Activated CD8-positive, alpha-beta T cell treated with anti-CD3 and anti-CD28 coated beads, Interleukin-2, amount 10 ng/mL, durations not matched to agents 7 days and 5 days (primary cell): ENCODE measurements around the gene MAN2B2. TPM values are rescaled to one million over a fixed set of nuclear protein-coding genes. Genes with fewer than 3 reads are reported as not detected.

Experiments used
- ATAC-seq: fragments of 150-1000 bp; cut with Tn5 transposase; one replicate; pipeline ENCODE4 v1.10.0; 2021; ENCODE audit warnings: moderate library complexity
- CTCF ChIA-PET: fragments of 350-600 bp; sonication (Branson Sonifier 250); formaldehyde crosslinking; loops from one replicate; lab custom pipeline; 2021; ENCODE audit warnings: antibody characterized with exemption; lab: Charles Lee
- POLR2A ChIA-PET: fragments of 350-600 bp; sonication (Branson Sonifier 250); formaldehyde crosslinking; loops from one replicate; lab custom pipeline; 2021; ENCODE audit warnings: antibody characterized with exemption; lab: Charles Lee
- DNase-seq: peaks from one replicate; pipeline ENCODE4 v3.0.0-alpha.2; 2020
- H3K27ac Mint-ChIP-seq: one replicate; pipeline ENCODE4 v1.8.0; 2021; ENCODE audit warnings: mild to moderate bottlenecking, mixed read lengths
- H3K27me3 Mint-ChIP-seq: one replicate; pipeline ENCODE4 v1.8.0; 2021; ENCODE audit warnings: low read depth, mixed read lengths
- H3K36me3 Mint-ChIP-seq: one replicate; pipeline ENCODE4 v1.8.0; 2021; ENCODE audit warnings: low read depth, mixed read lengths
- H3K4me1 Mint-ChIP-seq: one replicate; pipeline ENCODE4 v1.8.0; 2021; ENCODE audit warnings: low read depth, mixed read lengths
- H3K4me3 Mint-ChIP-seq: one replicate; pipeline ENCODE4 v1.8.0; 2021; ENCODE audit warnings: mild to moderate bottlenecking, mixed read lengths
- H3K9me3 Mint-ChIP-seq: one replicate; pipeline ENCODE4 v1.8.0; 2022; ENCODE audit warnings: mixed read lengths; ENCODE audit not compliant: insufficient read depth
- total RNA-seq, 2 experiments: library from RNA; stranded (reverse); gene quantifications; one replicate each; pipeline ENCODE4 v1.2.3, GENCODE V29; 2021

Gene MAN2B2
- total RNA-seq, 2 experiments from 2014 or later = 27.6 to 29.1 TPM

- peak; percentile 25 for DNase-seq
- Mint-ChIP-seq H3K36me3 (no peaks in the 10 kb centered on the region), H3K4me3 (no peak overlapping the region), H3K4me1 (no peaks in the 10 kb centered on the region), H3K27ac (no peak overlapping the region), H3K9me3 (peaks cover 5% of the 10 kb centered on the region), H3K27me3 (no peaks in the 10 kb centered on the region)
- ChIA-PET POLR2A (no interaction called here), CTCF (interaction anchor here (0.7 to 1.8 kb wide), 4 partner anchors 14 to 299 kb away, joined by 3 to 6 read pairs (median 3); partner anchors contain the start of gene BLOC1S4)
- ATAC-seq = no peak
Observed at GRCh38 chr4:6548201-6548881, 26.6 kb upstream of the MAN2B2 start.

GRCh38 chr4:6548882-6549230, 26.1 kb upstream of the MAN2B2 start:
- H3K4me3 Mint-ChIP-seq = no peak overlapping the region
- no peak overlapping the region for H3K27ac Mint-ChIP-seq
- POLR2A ChIA-PET = no interaction called here
- no peaks in the 10 kb centered on the region for H3K36me3 Mint-ChIP-seq
- H3K4me1 Mint-ChIP-seq = no peaks in the 10 kb centered on the region
- CTCF ChIA-PET = no interaction called here
- ATAC-seq (no peak), DNase-seq (no peak)
- peaks cover 5% of the 10 kb centered on the region for H3K9me3 Mint-ChIP-seq
- no peaks in the 10 kb centered on the region for H3K27me3 Mint-ChIP-seq

- no peak overlapping the region for H3K27ac Mint-ChIP-seq
- H3K27me3 Mint-ChIP-seq = no peaks in the 10 kb centered on the region
- ATAC-seq = no peak
- H3K4me3 Mint-ChIP-seq = no peak overlapping the region
- CTCF ChIA-PET = no interaction called here
- no peak for DNase-seq
- H3K9me3 Mint-ChIP-seq = peaks cover 5% of the 10 kb centered on the region
- POLR2A ChIA-PET = no interaction called here
- H3K36me3 Mint-ChIP-seq = no peaks in the 10 kb centered on the region
- no peaks in the 10 kb centered on the region for H3K4me1 Mint-ChIP-seq
Observed at GRCh38 chr4:6549445-6549844, 25.5 kb upstream of the MAN2B2 start.

GRCh38 chr4:6549890-6550620, 24.9 kb upstream of the MAN2B2 start:
- H3K27ac Mint-ChIP-seq = no peak overlapping the region
- H3K4me1 Mint-ChIP-seq = no peaks in the 10 kb centered on the region
- ChIA-PET CTCF (no interaction called here), POLR2A (interaction anchor here (0.6 kb wide), 1 partner anchor 25 kb away, joined by 3 read pairs; no protein-coding TSS in a partner anchor)
- no peaks in the 10 kb centered on the region for H3K36me3 Mint-ChIP-seq
- H3K27me3 Mint-ChIP-seq = no peaks in the 10 kb centered on the region
- DNase-seq (no peak), ATAC-seq (no peak)
- peaks cover 5% of the 10 kb centered on the region for H3K9me3 Mint-ChIP-seq
- no peak overlapping the region for H3K4me3 Mint-ChIP-seq

- Mint-ChIP-seq H3K27ac (no peak overlapping the region), H3K36me3 (no peaks in the 10 kb centered on the region), H3K4me3 (no peak overlapping the region), H3K9me3 (peaks cover 5% of the 10 kb centered on the region), H3K4me1 (no peaks in the 10 kb centered on the region), H3K27me3 (no peaks in the 10 kb centered on the region)
- POLR2A ChIA-PET = interaction anchor here (0.6 kb wide), 1 partner anchor 25 kb away, joined by 3 read pairs; no protein-coding TSS in a partner anchor
- DNase-seq (no peak), ATAC-seq (no peak)
- CTCF ChIA-PET = interaction anchor here (1.2 kb wide), 1 partner anchor 223 kb away, joined by 3 read pairs; no protein-coding TSS in a partner anchor
Observed at GRCh38 chr4:6550821-6551220, 24.2 kb upstream of the MAN2B2 start.

GRCh38 chr4:6551660-6552059, 23.3 kb upstream of the MAN2B2 start:
- Mint-ChIP-seq H3K4me1 (no peaks in the 10 kb centered on the region), H3K36me3 (no peaks in the 10 kb centered on the region), H3K27me3 (no peaks in the 10 kb centered on the region)

GRCh38 chr4:6555519-6555918, 19.5 kb upstream of the MAN2B2 start:
- Mint-ChIP-seq H3K9me3 (peaks cover 5% of the 10 kb centered on the region), H3K27ac (no peak overlapping the region), H3K4me3 (no peak overlapping the region), H3K27me3 (peaks cover 18% of the 10 kb centered on the region), H3K4me1 (no peaks in the 10 kb centered on the region), H3K36me3 (no peaks in the 10 kb centered on the region)
- POLR2A ChIA-PET = no interaction called here
- no peak for ATAC-seq
- DNase-seq = no peak
- CTCF ChIA-PET = interaction anchor here (1.1 kb wide), 1 partner anchor 9 kb away, joined by 4 read pairs; no protein-coding TSS in a partner anchor

More at GRCh38 chr4:6551660-6552059, 23.3 kb upstream of the MAN2B2 start:
- Mint-ChIP-seq H3K27ac (no peak overlapping the region), H3K4me3 (no peak overlapping the region), H3K9me3 (peaks cover 5% of the 10 kb centered on the region)
- ChIA-PET CTCF (interaction anchor here (1.2 kb wide), 1 partner anchor 224 kb away, joined by 3 read pairs; no protein-coding TSS in a partner anchor), POLR2A (no interaction called here)
- DNase-seq (no peak), ATAC-seq (no peak)

GRCh38 chr4:6556263-6556662, 18.7 kb upstream of the MAN2B2 start:
- ChIA-PET CTCF (interaction anchor here (1.1 kb wide), 1 partner anchor 10 kb away, joined by 4 read pairs; no protein-coding TSS in a partner anchor), POLR2A (no interaction called here)
- H3K36me3 Mint-ChIP-seq = no peaks in the 10 kb centered on the region
- H3K4me3 Mint-ChIP-seq = no peak overlapping the region
- H3K4me1 Mint-ChIP-seq = peaks cover 6% of the 10 kb centered on the region
- peaks cover 5% of the 10 kb centered on the region for H3K9me3 Mint-ChIP-seq
- ATAC-seq (no peak), DNase-seq (no peak)
- H3K27ac Mint-ChIP-seq = no peak overlapping the region
- H3K27me3 Mint-ChIP-seq = peaks cover 23% of the 10 kb centered on the region

GRCh38 chr4:6557185-6557584, 17.8 kb upstream of the MAN2B2 start:
- POLR2A ChIA-PET = no interaction called here
- Mint-ChIP-seq H3K4me1 (peaks cover 14% of the 10 kb centered on the region), H3K4me3 (no peak overlapping the region), H3K9me3 (no peaks in the 10 kb centered on the region), H3K27ac (no peak overlapping the region), H3K36me3 (no peaks in the 10 kb centered on the region), H3K27me3 (peaks cover 33% of the 10 kb centered on the region)
- no peak for ATAC-seq
- no peak for DNase-seq
- CTCF ChIA-PET = no interaction called here

GRCh38 chr4:6557856-6558255, 17.1 kb upstream of the MAN2B2 start:
- Mint-ChIP-seq H3K4me3 (no peak overlapping the region), H3K27ac (no peak overlapping the region), H3K36me3 (no peaks in the 10 kb centered on the region), H3K4me1 (peaks cover 16% of the 10 kb centered on the region), H3K27me3 (peaks cover 39% of the 10 kb centered on the region), H3K9me3 (no peaks in the 10 kb centered on the region)
- ATAC-seq = no peak
- no peak for DNase-seq
- ChIA-PET POLR2A (no interaction called here), CTCF (no interaction called here)

- no peak overlapping the region for H3K4me3 Mint-ChIP-seq
- peaks cover 16% of the 10 kb centered on the region for H3K4me1 Mint-ChIP-seq
- H3K36me3 Mint-ChIP-seq = no peaks in the 10 kb centered on the region
- DNase-seq = no peak
- ChIA-PET POLR2A (no interaction called here), CTCF (no interaction called here)
- ATAC-seq = no peak
- H3K9me3 Mint-ChIP-seq = no peaks in the 10 kb centered on the region
- no peak overlapping the region for H3K27ac Mint-ChIP-seq
- peaks cover 54% of the 10 kb centered on the region for H3K27me3 Mint-ChIP-seq
Observed at GRCh38 chr4:6560416-6561172, 14.4 kb upstream of the MAN2B2 start.
